ENCODE data around the gene NBAS.
"Not testable (repeated sequence)": the region's sequence is repeated elsewhere in the genome, so short reads cannot be mapped to it uniquely, and the experiment has no call there.

Gene NBAS

GRCh38 chr2:15542269-15542668 lies 18.9 kb downstream of the NBAS start:
- POLR2A ChIA-PET; H3K27ac ChIP-seq (ENCODE audit: insufficient read depth in 1 of 2, low read depth in 1 of 2, low read length in 2 of 2, poor library complexity in 1 of 2, severe bottlenecking in 2 of 2); H3K9me3 ChIP-seq (ENCODE audit: control extremely low read depth in 1 of 5, control insufficient read depth in 4 of 5, insufficient read depth in 2 of 5, low read depth in 1 of 5, low read length in 4 of 5); H3K4me1 ChIP-seq (ENCODE audit: control extremely low read depth in 1 of 4, control insufficient read depth in 4 of 4, insufficient read depth in 4 of 4, low read length in 3 of 4); DNase-seq; H3K27me3 ChIP-seq (replicated peaks in 2 of 5; ENCODE audit: control insufficient read depth in 4 of 5, insufficient read depth in 5 of 5, low read length in 4 of 5); CTCF ChIA-PET; H3K4me3 ChIP-seq (ENCODE audit: control insufficient read depth in 1 of 7, extremely low read depth in 1 of 7, insufficient read depth in 4 of 7, low read depth in 2 of 7, low read length in 6 of 7): not testable (repeated sequence)
- H3K36me3 ChIP-seq (ENCODE audit: control insufficient read depth in 4 of 4, insufficient read depth in 4 of 4, low read length in 3 of 4), result peaks cover 0 to 14% (median 10%) of the 10 kb centered on the region in 4 experiments
- WGBS (ENCODE audit: insufficient coverage), result no CpG with 5 or more reads among the region's 6 CpGs

- CTCF ChIA-PET; H3K4me3 ChIP-seq (ENCODE audit: control insufficient read depth in 1 of 7, extremely low read depth in 1 of 7, insufficient read depth in 4 of 7, low read depth in 2 of 7, low read length in 6 of 7); DNase-seq; H3K27me3 ChIP-seq (replicated peaks in 2 of 5; ENCODE audit: control insufficient read depth in 4 of 5, insufficient read depth in 5 of 5, low read length in 4 of 5); POLR2A ChIA-PET; H3K27ac ChIP-seq (ENCODE audit: insufficient read depth in 1 of 2, low read depth in 1 of 2, low read length in 2 of 2, poor library complexity in 1 of 2, severe bottlenecking in 2 of 2); H3K4me1 ChIP-seq (ENCODE audit: control extremely low read depth in 1 of 4, control insufficient read depth in 4 of 4, insufficient read depth in 4 of 4, low read length in 3 of 4); H3K9me3 ChIP-seq (ENCODE audit: control extremely low read depth in 1 of 5, control insufficient read depth in 4 of 5, insufficient read depth in 2 of 5, low read depth in 1 of 5, low read length in 4 of 5): not testable (repeated sequence)
- H3K36me3 ChIP-seq (ENCODE audit: control insufficient read depth in 4 of 4, insufficient read depth in 4 of 4, low read length in 3 of 4), result peaks cover 6 to 22% (median 14%) of the 10 kb centered on the region in 4 experiments
- WGBS (ENCODE audit: insufficient coverage), result 98% methylated on average over 4 of the region's 5 CpGs
These were observed 20.6 kb downstream of the NBAS start for GRCh38 chr2:15540523-15540922.

DNA sequence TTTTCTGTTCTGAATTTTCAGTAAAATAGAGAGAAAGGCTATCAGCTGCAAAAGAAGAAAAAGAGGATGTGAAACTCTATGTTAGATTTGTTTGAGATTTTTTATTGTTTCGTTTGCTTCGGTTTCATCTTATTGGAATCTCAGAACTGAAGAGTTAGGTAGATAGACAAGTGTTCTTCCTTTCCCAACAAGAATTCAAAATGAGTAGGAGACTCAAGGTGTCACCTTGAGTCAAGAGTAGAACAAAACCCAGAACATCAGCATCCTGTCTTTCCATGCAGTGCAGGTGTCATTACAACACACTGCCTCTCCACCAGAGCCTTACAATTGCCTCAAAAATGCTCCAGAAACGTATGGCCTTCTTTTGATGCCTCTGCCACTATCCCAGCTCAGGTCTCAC lies 21.1 kb downstream of the NBAS start:
- CTCF ChIA-PET, result no interaction called here
- WGBS (ENCODE audit: insufficient coverage), result 100% methylated on average over 1 of the region's 3 CpGs
- peaks cover 0 to 9% (median 2%) of the 10 kb centered on the region in 5 experiments for H3K9me3 ChIP-seq (ENCODE audit: control extremely low read depth in 1 of 5, control insufficient read depth in 4 of 5, insufficient read depth in 2 of 5, low read depth in 1 of 5, low read length in 4 of 5)

DNA sequence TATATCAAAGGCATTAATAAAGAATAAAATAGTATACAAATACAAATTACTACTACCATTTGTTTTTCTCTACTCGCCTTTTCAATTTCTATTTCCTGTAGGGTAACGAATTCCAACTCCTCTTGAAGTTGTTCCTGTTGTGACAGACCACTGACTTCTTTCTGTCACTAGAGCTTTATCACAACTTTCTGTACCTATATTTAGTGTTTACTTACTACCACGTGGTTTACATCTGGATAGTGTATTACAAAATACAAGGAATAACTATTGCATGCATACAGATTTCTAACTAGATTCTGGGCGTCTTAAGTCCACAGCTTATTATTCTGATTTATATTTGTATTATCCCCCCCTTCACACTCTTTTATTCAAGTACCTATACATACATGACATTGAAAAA lies 22.3 kb downstream of the NBAS start:
- Histone ChIP-seq H3K27ac (ENCODE audit: insufficient read depth in 1 of 2, low read depth in 1 of 2, low read length in 2 of 2, poor library complexity in 1 of 2, severe bottlenecking in 2 of 2) (no peak overlapping the region), H3K27me3 (replicated peaks in 2 of 5; ENCODE audit: control insufficient read depth in 4 of 5, insufficient read depth in 5 of 5, low read length in 4 of 5) (no peaks in the 10 kb centered on the region), H3K36me3 (ENCODE audit: control insufficient read depth in 4 of 4, insufficient read depth in 4 of 4, low read length in 3 of 4) (peaks cover 8 to 24% (median 20%) of the 10 kb centered on the region in 4 experiments), H3K9me3 (ENCODE audit: control extremely low read depth in 1 of 5, control insufficient read depth in 4 of 5, insufficient read depth in 2 of 5, low read depth in 1 of 5, low read length in 4 of 5) (peaks cover 0 to 9% (median 2%) of the 10 kb centered on the region in 5 experiments), H3K4me3 (ENCODE audit: control insufficient read depth in 1 of 7, extremely low read depth in 1 of 7, insufficient read depth in 4 of 7, low read depth in 2 of 7, low read length in 6 of 7) (no peak overlapping the region), H3K4me1 (ENCODE audit: control extremely low read depth in 1 of 4, control insufficient read depth in 4 of 4, insufficient read depth in 4 of 4, low read length in 3 of 4) (no peaks in the 10 kb centered on the region)
- no peak for DNase-seq
- ChIA-PET POLR2A (no interaction called here), CTCF (interaction anchor here (0.6 to 2.0 kb wide), 3 partner anchors 11 to 778 kb away, joined by 3 to 6 read pairs (median 3); no protein-coding TSS in a partner anchor)
- 100% methylated on average over 2 of the region's 4 CpGs for WGBS (ENCODE audit: insufficient coverage)

More for the DNA sequence above, 21.1 kb downstream of the NBAS start:
- no peak for DNase-seq
- Histone ChIP-seq H3K4me1 (ENCODE audit: control extremely low read depth in 1 of 4, control insufficient read depth in 4 of 4, insufficient read depth in 4 of 4, low read length in 3 of 4) (no peaks in the 10 kb centered on the region), H3K27ac (ENCODE audit: insufficient read depth in 1 of 2, low read depth in 1 of 2, low read length in 2 of 2, poor library complexity in 1 of 2, severe bottlenecking in 2 of 2) (no peak overlapping the region), H3K36me3 (ENCODE audit: control insufficient read depth in 4 of 4, insufficient read depth in 4 of 4, low read length in 3 of 4) (peaks cover 6 to 22% (median 14%) of the 10 kb centered on the region in 4 experiments), H3K27me3 (replicated peaks in 2 of 5; ENCODE audit: control insufficient read depth in 4 of 5, insufficient read depth in 5 of 5, low read length in 4 of 5) (no peaks in the 10 kb centered on the region), H3K4me3 (ENCODE audit: control insufficient read depth in 1 of 7, extremely low read depth in 1 of 7, insufficient read depth in 4 of 7, low read depth in 2 of 7, low read length in 6 of 7) (no peak overlapping the region)
- POLR2A ChIA-PET, result no interaction called here

- H3K4me3 ChIP-seq (ENCODE audit: control insufficient read depth in 1 of 7, extremely low read depth in 1 of 7, insufficient read depth in 4 of 7, low read depth in 2 of 7, low read length in 6 of 7), result no peak overlapping the region
- H3K36me3 ChIP-seq (ENCODE audit: control insufficient read depth in 4 of 4, insufficient read depth in 4 of 4, low read length in 3 of 4), result peaks cover 2 to 33% (median 30%) of the 10 kb centered on the region in 4 experiments
- no peaks in the 10 kb centered on the region for H3K27me3 ChIP-seq (replicated peaks in 2 of 5; ENCODE audit: control insufficient read depth in 4 of 5, insufficient read depth in 5 of 5, low read length in 4 of 5)
- ChIA-PET POLR2A (no interaction called here), CTCF (interaction anchor here (1.5 kb wide), 1 partner anchor 43 kb away, joined by 3 read pairs; no protein-coding TSS in a partner anchor)
- no peak for DNase-seq
- peaks cover 0 to 9% (median 2%) of the 10 kb centered on the region in 5 experiments for H3K9me3 ChIP-seq (ENCODE audit: control extremely low read depth in 1 of 5, control insufficient read depth in 4 of 5, insufficient read depth in 2 of 5, low read depth in 1 of 5, low read length in 4 of 5)
- no CpG with 5 or more reads among the region's 5 CpGs for WGBS (ENCODE audit: insufficient coverage)
- H3K27ac ChIP-seq (ENCODE audit: insufficient read depth in 1 of 2, low read depth in 1 of 2, low read length in 2 of 2, poor library complexity in 1 of 2, severe bottlenecking in 2 of 2), result no peak overlapping the region
- no peaks in the 10 kb centered on the region for H3K4me1 ChIP-seq (ENCODE audit: control extremely low read depth in 1 of 4, control insufficient read depth in 4 of 4, insufficient read depth in 4 of 4, low read length in 3 of 4)
These were observed 27.2 kb downstream of the NBAS start for GRCh38 chr2:15533860-15534480.

DNA sequence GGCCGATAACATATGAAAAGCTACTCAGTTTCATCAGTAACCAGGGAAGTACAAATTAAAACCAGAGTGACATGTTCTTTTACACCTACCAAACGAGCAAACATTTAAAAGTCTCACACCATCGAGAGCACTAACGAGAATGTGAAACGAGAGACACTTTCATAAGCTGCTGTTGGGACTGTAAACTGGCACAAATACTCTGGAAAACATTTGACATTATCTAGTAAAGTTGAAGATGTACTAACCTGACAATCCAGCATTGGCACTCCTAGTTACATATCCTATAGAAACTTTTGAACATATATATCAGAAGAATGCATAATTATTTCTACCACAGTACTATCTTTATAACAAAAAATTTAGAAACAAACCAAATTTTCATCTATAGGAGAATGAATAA lies 28.1 kb downstream of the NBAS start:
- POLR2A ChIA-PET, result no interaction called here
- CTCF ChIA-PET, result no interaction called here
- DNase-seq, result no peak
- no peak overlapping the region for H3K27ac ChIP-seq (ENCODE audit: insufficient read depth in 1 of 2, low read depth in 1 of 2, low read length in 2 of 2, poor library complexity in 1 of 2, severe bottlenecking in 2 of 2)
- whole genome bisulfite sequencing (ENCODE audit: insufficient coverage), result 90% methylated on average over 2 of the region's 5 CpGs
- no peaks in the 10 kb centered on the region for H3K4me1 ChIP-seq (ENCODE audit: control extremely low read depth in 1 of 4, control insufficient read depth in 4 of 4, insufficient read depth in 4 of 4, low read length in 3 of 4)
- H3K27me3 ChIP-seq (replicated peaks in 2 of 5; ENCODE audit: control insufficient read depth in 4 of 5, insufficient read depth in 5 of 5, low read length in 4 of 5), result no peaks in the 10 kb centered on the region
- H3K36me3 ChIP-seq (ENCODE audit: control insufficient read depth in 4 of 4, insufficient read depth in 4 of 4, low read length in 3 of 4), result peaks cover 2 to 32% (median 25%) of the 10 kb centered on the region in 4 experiments
- H3K9me3 ChIP-seq (ENCODE audit: control extremely low read depth in 1 of 5, control insufficient read depth in 4 of 5, insufficient read depth in 2 of 5, low read depth in 1 of 5, low read length in 4 of 5), result peaks cover 0 to 9% (median 2%) of the 10 kb centered on the region in 5 experiments
- H3K4me3 ChIP-seq (ENCODE audit: control insufficient read depth in 1 of 7, extremely low read depth in 1 of 7, insufficient read depth in 4 of 7, low read depth in 2 of 7, low read length in 6 of 7), result no peak overlapping the region

DNA sequence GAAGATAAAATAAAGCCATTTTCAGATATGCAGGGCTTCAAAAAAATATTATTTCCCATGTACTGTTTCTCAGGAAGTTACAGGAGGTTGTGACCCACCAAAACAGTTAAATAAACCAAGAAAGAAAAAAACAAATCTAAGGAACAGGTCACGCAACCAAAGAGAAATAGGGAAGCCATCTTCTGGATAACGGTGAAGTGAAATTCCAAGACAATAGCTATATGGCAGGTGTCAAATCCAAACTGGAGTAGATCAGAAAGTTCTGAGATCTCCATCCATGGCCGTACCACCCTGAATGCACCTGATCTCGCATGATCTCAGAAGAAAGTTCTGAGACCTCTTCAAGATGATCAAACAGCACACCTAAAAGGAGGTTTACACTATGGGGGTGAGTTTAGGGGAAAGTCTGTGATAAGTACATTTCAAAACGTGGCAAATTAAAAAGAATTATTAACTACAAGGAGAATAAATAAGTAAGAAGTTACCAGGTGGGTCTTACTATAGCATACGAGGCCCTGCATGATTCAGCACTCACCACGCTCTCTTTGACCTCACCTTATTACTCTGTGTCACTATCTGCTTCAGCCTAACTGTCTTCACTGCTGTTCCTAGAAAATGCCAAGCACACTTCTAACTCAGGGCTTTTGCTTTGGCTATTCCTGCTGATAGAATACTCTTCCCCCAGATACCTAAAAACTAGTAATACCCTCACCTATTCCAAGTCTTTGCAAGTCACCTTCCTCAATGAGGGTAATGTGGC lies 29.9 kb downstream of the NBAS start:
- Histone ChIP-seq H3K9me3 (ENCODE audit: control extremely low read depth in 1 of 5, control insufficient read depth in 4 of 5, insufficient read depth in 2 of 5, low read depth in 1 of 5, low read length in 4 of 5) (no peaks in the 10 kb centered on the region), H3K4me1 (ENCODE audit: control extremely low read depth in 1 of 4, control insufficient read depth in 4 of 4, insufficient read depth in 4 of 4, low read length in 3 of 4) (no peaks in the 10 kb centered on the region), H3K36me3 (ENCODE audit: control insufficient read depth in 4 of 4, insufficient read depth in 4 of 4, low read length in 3 of 4) (peaks cover 5 to 36% (median 24%) of the 10 kb centered on the region in 4 experiments), H3K27me3 (replicated peaks in 2 of 5; ENCODE audit: control insufficient read depth in 4 of 5, insufficient read depth in 5 of 5, low read length in 4 of 5) (no peaks in the 10 kb centered on the region), H3K27ac (ENCODE audit: insufficient read depth in 1 of 2, low read depth in 1 of 2, low read length in 2 of 2, poor library complexity in 1 of 2, severe bottlenecking in 2 of 2) (no peak overlapping the region), H3K4me3 (ENCODE audit: control insufficient read depth in 1 of 7, extremely low read depth in 1 of 7, insufficient read depth in 4 of 7, low read depth in 2 of 7, low read length in 6 of 7) (no peak overlapping the region)
- POLR2A ChIA-PET, result no interaction called here
- 100% methylated on average over 4 of the region's 7 CpGs for WGBS (ENCODE audit: insufficient coverage)
- no peak for DNase-seq
- CTCF ChIA-PET, result interaction anchor here (1.4 kb wide), 1 partner anchor 20 kb away, joined by 3 read pairs; no protein-coding TSS in a partner anchor

All from common myeloid progenitor, CD34-positive (primary cell).